ENCODE measurements around the gene CCDC187.

CCDC187 gene

GRCh38 chr9:136297016-136297691, 6.7 kb downstream of the CCDC187 start:
- DNase-seq (ENCODE audit: low read depth in 2 of 2): no peak

- DNase-seq (ENCODE audit: low read depth in 2 of 2): no peak
Observed at GRCh38 chr9:136296434-136297015, 7.4 kb downstream of the CCDC187 start.

GRCh38 chr9:136295542-136296433, 8.1 kb downstream of the CCDC187 start:
- DNase-seq (ENCODE audit: low read depth in 2 of 2): no peak

DNA sequence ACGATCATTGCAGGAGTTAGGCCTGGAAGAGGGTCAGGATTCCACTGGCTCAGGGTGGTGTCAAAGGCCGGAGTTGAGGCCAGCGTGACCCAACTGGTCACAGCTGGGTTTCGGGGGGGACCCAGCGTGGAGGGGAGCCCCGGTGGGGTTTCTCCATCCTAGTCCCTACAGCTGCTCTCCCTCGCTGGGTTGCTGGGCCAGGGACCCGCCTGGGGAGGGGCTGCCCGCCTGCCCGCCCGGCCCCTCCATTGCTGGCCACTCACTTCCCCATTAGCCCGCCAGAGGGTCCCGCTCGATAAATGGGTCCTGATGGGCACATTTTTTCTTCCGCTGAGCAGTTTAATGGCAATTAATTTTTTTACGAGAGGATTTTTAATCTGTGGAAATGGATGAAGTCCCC, 8.8 kb downstream of the CCDC187 start:
- DNase-seq (ENCODE audit: low read depth in 2 of 2): no peak

DNA sequence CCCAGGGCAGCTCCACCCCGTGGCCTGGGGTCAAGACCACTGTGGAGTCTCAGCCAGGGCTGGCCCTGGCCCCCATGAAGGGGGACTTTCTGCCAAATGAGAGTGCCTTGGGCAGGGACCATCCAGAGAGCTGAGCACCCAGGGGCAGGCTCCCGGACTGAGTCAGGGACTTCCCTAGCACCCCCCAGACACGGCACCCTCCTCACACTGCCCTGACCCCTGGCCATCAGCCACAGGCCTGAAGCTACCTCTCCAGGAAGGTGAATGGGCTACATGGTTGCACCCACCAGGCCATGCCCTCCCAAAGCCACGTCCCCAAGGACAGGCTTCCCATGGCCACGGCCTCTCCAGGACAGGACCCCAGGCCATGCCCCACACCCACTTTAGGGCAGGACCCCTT, 9.5 kb downstream of the CCDC187 start:
- no peak for DNase-seq (ENCODE audit: low read depth in 2 of 2)

DNA sequence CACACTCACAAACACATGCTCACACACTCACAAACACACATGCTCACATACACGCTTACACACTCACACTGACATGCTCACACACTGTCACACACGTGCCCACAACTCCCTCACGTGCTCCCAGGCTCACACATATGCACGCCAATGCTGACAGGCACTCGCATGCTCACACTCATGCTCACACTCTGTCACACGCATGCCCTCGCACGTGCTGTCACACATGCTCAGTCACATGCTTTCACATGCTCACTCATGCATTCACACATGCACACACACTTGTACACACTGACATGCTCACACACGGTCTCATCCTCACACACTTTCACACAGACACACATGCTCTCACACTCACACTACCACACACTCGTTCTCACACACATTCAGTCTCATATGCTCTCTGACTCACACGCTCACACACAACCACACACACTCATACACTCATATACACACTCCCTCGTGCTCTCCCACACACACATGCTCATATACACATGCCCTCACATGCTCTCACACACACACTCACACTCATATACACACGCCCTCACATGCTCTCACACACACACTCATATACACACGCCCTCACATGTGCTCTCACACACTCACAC, 10.3 kb downstream of the CCDC187 start:
- no peak for DNase-seq (ENCODE audit: low read depth in 2 of 2)

GRCh38 chr9:136292591-136293448, 11.1 kb downstream of the CCDC187 start:
- no peak for DNase-seq (ENCODE audit: low read depth in 2 of 2)

DNA sequence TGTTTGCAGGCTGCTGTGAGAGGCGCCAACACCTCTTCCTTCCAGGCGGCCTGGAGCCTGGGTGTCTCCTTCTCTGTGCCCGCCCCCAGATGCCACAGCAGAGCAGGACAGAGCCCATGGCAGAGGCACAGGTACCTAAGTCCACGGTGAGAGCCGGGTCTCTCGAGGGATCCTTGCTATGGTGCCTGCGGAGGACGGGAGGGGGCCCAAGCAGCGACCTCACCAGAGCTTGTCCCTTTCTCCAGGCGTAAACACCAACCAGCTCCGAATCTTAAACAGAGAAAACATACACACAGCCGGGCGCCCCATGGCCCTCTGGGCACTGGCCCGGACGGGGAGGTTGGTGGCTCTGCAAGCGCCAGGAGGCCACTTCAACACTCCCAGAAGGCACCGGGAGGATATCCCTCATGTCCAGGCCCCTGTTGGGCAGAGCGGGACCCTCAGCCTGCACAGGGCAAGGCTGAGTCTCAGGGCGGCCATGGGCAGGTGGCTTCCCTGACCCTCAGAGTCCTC, 11.8 kb downstream of the CCDC187 start:
- DNase-seq (ENCODE audit: low read depth in 2 of 2): no peak

DNA sequence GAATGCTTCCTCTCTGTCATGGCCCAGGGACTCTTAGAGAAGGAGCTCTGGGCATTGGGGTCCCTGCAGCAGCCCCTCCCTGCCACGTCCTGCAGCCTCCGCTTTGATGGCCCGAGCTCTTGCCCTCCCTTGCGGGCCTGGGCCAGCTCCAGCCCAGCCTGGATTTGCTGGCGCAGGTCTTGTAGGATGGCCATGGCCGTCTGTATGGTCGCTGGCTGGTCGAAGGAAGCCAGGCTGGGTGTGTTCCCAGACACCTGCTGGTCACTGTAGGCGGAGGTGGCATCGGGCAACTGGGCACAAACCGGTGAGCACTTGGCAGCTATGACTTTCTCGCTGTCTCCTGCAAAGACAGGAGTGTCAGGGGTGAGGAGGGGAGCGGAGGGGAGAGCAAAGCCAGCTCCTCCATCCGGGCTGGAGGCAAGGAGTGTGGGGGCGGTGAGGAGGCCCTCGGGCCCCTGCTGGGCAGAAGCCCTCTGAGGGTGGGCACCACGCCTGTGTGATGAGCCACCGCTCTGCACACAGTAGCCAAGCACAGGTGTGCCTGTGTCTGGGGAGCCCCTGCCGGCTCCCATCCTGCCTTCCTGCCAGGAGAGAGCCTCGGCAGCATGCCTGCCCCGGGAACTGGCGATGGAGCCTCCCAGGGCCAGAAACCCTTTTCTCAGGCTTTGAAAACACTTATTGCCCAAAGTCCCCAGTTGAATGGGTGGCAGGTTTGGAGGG, 12.4 kb downstream of the CCDC187 start:
- no peak for DNase-seq (ENCODE audit: low read depth in 2 of 2)

DNA sequence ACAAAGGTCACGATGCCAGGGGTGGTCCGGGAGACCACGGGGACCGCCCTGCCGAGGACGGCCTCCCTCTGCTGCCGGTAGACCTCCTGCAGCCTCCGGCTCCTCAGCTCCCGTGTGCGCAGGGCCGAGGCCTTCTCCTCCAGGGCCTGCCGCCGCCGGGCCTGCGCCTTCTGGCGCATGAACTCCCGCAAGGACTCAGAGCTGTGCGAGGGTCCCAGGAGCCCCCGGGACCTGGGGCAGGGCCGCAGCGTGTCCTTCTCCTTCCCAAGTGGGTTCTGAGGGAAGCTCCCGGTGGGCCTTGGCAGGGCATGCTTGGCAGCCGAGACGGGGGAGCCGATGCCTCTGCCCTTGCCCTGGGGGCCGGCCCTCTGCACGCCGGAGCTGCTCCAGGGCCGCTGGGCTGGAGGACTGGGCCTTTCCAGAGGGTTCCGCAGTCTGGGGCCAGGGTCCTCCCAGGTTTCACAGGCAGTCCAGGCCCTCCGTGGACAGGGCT, 13.3 kb downstream of the CCDC187 start:
- DNase-seq (ENCODE audit: low read depth in 2 of 2): no peak

- no peak for DNase-seq (ENCODE audit: low read depth in 2 of 2)
Observed at GRCh38 chr9:136289651-136290507, 14.0 kb downstream of the CCDC187 start.

- no peak for DNase-seq (ENCODE audit: low read depth in 2 of 2)
Observed at GRCh38 chr9:136287960-136288753, 15.7 kb downstream of the CCDC187 start.

DNA sequence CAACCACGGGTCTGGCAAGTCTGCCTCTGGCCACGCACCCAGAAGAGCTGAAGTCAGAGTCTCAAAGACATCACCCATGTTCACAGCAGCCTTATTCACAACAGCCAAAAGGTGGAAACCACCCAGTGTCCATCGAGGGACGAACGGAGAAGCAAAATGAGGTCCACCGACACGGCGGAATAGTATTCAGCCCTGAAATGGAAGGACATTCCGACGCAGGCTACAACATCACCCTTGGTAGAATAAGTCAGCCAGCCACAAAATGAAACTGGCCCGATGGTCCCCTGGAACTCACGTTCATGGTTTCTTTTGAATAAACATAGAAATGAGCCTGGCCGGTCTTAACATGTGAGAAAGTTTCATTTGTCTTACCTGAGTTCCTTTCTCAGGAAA, 16.9 kb downstream of the CCDC187 start:
- no peak for DNase-seq (ENCODE audit: low read depth in 2 of 2)

GRCh38 chr9:136286359-136286986, 17.4 kb downstream of the CCDC187 start:
- no peak for DNase-seq (ENCODE audit: low read depth in 2 of 2)

DNA sequence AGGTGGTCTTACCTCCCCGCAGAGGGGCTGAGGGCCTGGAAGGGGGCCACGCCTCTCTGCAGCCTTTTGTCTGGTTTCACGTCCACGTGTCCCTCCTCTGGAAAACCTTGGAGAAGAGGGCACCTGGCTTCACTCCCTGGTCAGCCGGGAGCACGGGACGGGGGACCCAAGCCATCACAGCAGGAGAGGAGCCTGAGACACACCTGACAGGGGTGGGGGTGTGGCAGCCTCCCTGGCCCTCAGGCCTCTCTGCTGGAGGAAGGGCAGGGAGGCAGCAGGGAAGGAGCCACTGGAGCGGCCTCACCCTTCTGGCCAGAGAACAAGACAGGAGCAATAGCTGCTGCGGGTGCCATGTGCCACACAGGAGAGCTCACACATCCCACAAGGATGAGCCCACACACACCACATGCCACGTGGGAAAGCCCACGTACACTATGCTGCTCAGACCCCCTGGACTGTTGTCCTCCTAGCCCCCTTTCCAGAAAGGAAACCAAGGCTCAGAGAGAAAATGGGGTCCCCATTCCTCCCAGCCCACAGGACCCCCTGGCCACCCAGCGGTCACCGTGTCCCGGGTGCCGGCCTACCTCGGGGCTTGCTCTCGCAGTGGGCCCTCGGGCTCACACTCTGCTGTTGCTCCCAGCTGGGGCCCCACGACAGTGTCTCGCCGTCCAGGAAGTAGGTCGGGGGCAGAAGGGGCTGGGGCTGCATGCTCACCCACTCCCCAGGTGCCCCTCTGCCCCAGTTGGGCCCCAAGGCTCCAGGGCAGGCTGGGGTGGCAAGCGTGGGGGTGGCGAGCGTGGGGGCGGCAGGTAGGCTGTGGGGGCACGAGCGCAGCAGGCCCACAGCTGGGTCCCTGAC, 18.2 kb downstream of the CCDC187 start:
- no peak for DNase-seq (ENCODE audit: low read depth in 2 of 2)

- DNase-seq (ENCODE audit: low read depth in 2 of 2): no peak
Observed at GRCh38 chr9:136284951-136285350, 18.9 kb downstream of the CCDC187 start.

GRCh38 chr9:136284311-136284710, 19.6 kb downstream of the CCDC187 start:
- no peak for DNase-seq (ENCODE audit: low read depth in 2 of 2)

Data from stimulated activated CD4-positive, alpha-beta T cell treated with anti-CD3 and anti-CD28 coated beads, Interleukin-4, amount 100 ng/mL, for 48 hours (primary cell).